ENCODE data around the gene COX7A2L.

COX7A2L gene

GRCh38 chr2:42392191-42392590, 31.2 kb upstream of the COX7A2L start:
- no peak overlapping the region for H3K4me3 ChIP-seq (ENCODE audit: low read depth, low read length, poor library complexity, severe bottlenecking)
- H3K9me2 ChIP-seq (ENCODE audit: low read depth, low read length): no peaks in the 10 kb centered on the region
- no peaks in the 10 kb centered on the region; the same call in 1 of the 2 replicates for H3K36me3 ChIP-seq (ENCODE audit: insufficient read depth, low read length)
- H4K20me1 ChIP-seq (ENCODE audit: insufficient read depth, low read length): no peaks in the 10 kb centered on the region
- no peak for TF ChIP-seq EZH2 (IDR thresholded peaks at IDR 0.05; ENCODE audit: borderline replicate concordance, low read length)
- TF ChIP-seq CTCF (IDR thresholded peaks at IDR 0.05; ENCODE audit: low read length): no peak
- no peaks in the 10 kb centered on the region for H3K79me2 ChIP-seq (ENCODE audit: insufficient read depth, low read length)
- H3K4me1 ChIP-seq (ENCODE audit: insufficient read depth, low read length, severe bottlenecking): no peaks in the 10 kb centered on the region
- no peak overlapping the region for H3K27ac ChIP-seq (ENCODE audit: low read depth, low read length, poor library complexity, severe bottlenecking)
- H3F3A ChIP-seq (ENCODE audit: insufficient read depth, low read length): no peaks in the 10 kb centered on the region
- H3K4me2 ChIP-seq (ENCODE audit: low read length): no peak overlapping the region
- no peaks in the 10 kb centered on the region for H3K27me3 ChIP-seq (ENCODE audit: insufficient read depth, low read length)
- H3K9ac ChIP-seq (ENCODE audit: low read length): no peak overlapping the region
- H3K9me3 ChIP-seq (ENCODE audit: low read length): no peaks in the 10 kb centered on the region
- H2AFZ ChIP-seq (ENCODE audit: low read length): no peak overlapping the region

GRCh38 chr2:42390401-42390969, 29.5 kb upstream of the COX7A2L start:
- H4K20me1 ChIP-seq (ENCODE audit: insufficient read depth, low read length): no peaks in the 10 kb centered on the region
- no peaks in the 10 kb centered on the region for H3K9me3 ChIP-seq (ENCODE audit: low read length)
- no peaks in the 10 kb centered on the region for H3F3A ChIP-seq (ENCODE audit: insufficient read depth, low read length)
- H3K27ac ChIP-seq (ENCODE audit: low read depth, low read length, poor library complexity, severe bottlenecking): no peak overlapping the region
- H3K4me1 ChIP-seq (ENCODE audit: insufficient read depth, low read length, severe bottlenecking): no peaks in the 10 kb centered on the region
- no peak overlapping the region for H3K9ac ChIP-seq (ENCODE audit: low read length)
- no peak overlapping the region for H3K4me2 ChIP-seq (ENCODE audit: low read length)
- no peak overlapping the region for H2AFZ ChIP-seq (ENCODE audit: low read length)
- H3K79me2 ChIP-seq (ENCODE audit: insufficient read depth, low read length): no peaks in the 10 kb centered on the region
- no peaks in the 10 kb centered on the region; the same call in 1 of the 2 replicates for H3K36me3 ChIP-seq (ENCODE audit: insufficient read depth, low read length)
- H3K9me2 ChIP-seq (ENCODE audit: low read depth, low read length): no peaks in the 10 kb centered on the region
- no peaks in the 10 kb centered on the region for H3K27me3 ChIP-seq (ENCODE audit: insufficient read depth, low read length)
- H3K4me3 ChIP-seq (ENCODE audit: low read depth, low read length, poor library complexity, severe bottlenecking): no peak overlapping the region
- TF ChIP-seq EZH2 (IDR thresholded peaks at IDR 0.05; ENCODE audit: borderline replicate concordance, low read length): no peak
- TF ChIP-seq CTCF (IDR thresholded peaks at IDR 0.05; ENCODE audit: low read length): no peak

- Histone ChIP-seq H3F3A (ENCODE audit: insufficient read depth, low read length) (no peaks in the 10 kb centered on the region), H3K9ac (ENCODE audit: low read length) (no peak overlapping the region), H3K36me3 (ENCODE audit: insufficient read depth, low read length) (no peaks in the 10 kb centered on the region), H2AFZ (ENCODE audit: low read length) (no peak overlapping the region), H4K20me1 (ENCODE audit: insufficient read depth, low read length) (no peaks in the 10 kb centered on the region), H3K4me3 (ENCODE audit: low read depth, low read length, poor library complexity, severe bottlenecking) (no peak overlapping the region), H3K9me3 (ENCODE audit: low read length) (no peaks in the 10 kb centered on the region), H3K4me1 (ENCODE audit: insufficient read depth, low read length, severe bottlenecking) (no peaks in the 10 kb centered on the region), H3K4me2 (ENCODE audit: low read length) (no peak overlapping the region), H3K27ac (ENCODE audit: low read depth, low read length, poor library complexity, severe bottlenecking) (no peak overlapping the region), H3K27me3 (ENCODE audit: insufficient read depth, low read length) (no peaks in the 10 kb centered on the region), H3K9me2 (ENCODE audit: low read depth, low read length) (no peaks in the 10 kb centered on the region), H3K79me2 (ENCODE audit: insufficient read depth, low read length) (no peaks in the 10 kb centered on the region)
- TF ChIP-seq CTCF (IDR thresholded peaks at IDR 0.05; ENCODE audit: low read length) (peak; percentile 62), EZH2 (IDR thresholded peaks at IDR 0.05; ENCODE audit: borderline replicate concordance, low read length) (no peak)
These were observed 25.7 kb upstream of the COX7A2L start for GRCh38 chr2:42386682-42387081.
